H9 (cell line): ENCODE results near the gene DCAF6. TPM values are rescaled to one million over a fixed set of nuclear protein-coding genes. Genes with fewer than 3 reads are reported as not detected.

Source experiments
- DNase-seq: peaks from one replicate; pipeline ENCODE4 v3.0.0-alpha.2; 2017
- H2AFZ ChIP-seq: one replicate; pipeline ENCODE4 v1.6.1; 2013; ENCODE audit warnings: mild to moderate bottlenecking, low read length, control low read depth, moderate library complexity
- H2AK5ac ChIP-seq: 2 replicates; pipeline ENCODE4 v1.6.1; 2013; ENCODE audit warnings: low read length, control low read depth, mixed read lengths; ENCODE audit not compliant: insufficient read length
- H2BK120ac ChIP-seq: one replicate; pipeline ENCODE4 v1.6.1; 2013; ENCODE audit warnings: low read depth, mild to moderate bottlenecking, low read length, control low read depth, inconsistent platforms; ENCODE audit not compliant: poor library complexity, severe bottlenecking
- H2BK12ac ChIP-seq: 2 replicates; pipeline ENCODE4 v1.6.1; 2013; ENCODE audit warnings: low read length, control low read depth, mixed read lengths, low read depth; ENCODE audit not compliant: insufficient read length
- H2BK15ac ChIP-seq: 2 replicates; pipeline ENCODE4 v1.6.1; 2013; ENCODE audit warnings: low read depth, low read length, control low read depth
- H2BK20ac ChIP-seq: one replicate; pipeline ENCODE4 v1.6.1; 2013; ENCODE audit warnings: low read depth, mild to moderate bottlenecking, low read length, control low read depth, inconsistent platforms; ENCODE audit not compliant: poor library complexity, severe bottlenecking
- H2BK5ac ChIP-seq: 2 replicates; pipeline ENCODE4 v1.6.1; 2013; ENCODE audit warnings: low read length, control low read depth, mixed read lengths; ENCODE audit not compliant: insufficient read length
- H3K14ac ChIP-seq: 2 replicates; pipeline ENCODE4 v1.6.1; 2013; ENCODE audit warnings: low read length, control low read depth; ENCODE audit not compliant: insufficient read depth
- H3K18ac ChIP-seq: 2 replicates; pipeline ENCODE4 v1.6.1; 2013; ENCODE audit warnings: low read depth, mild to moderate bottlenecking, mixed read lengths, low read length, control low read depth; ENCODE audit not compliant: insufficient read length
- H3K23ac ChIP-seq: 2 replicates; pipeline ENCODE4 v1.6.1; 2013; ENCODE audit warnings: low read length, control low read depth, mixed read lengths, low read depth; ENCODE audit not compliant: insufficient read length
- H3K23me2 ChIP-seq: 2 replicates; pipeline ENCODE4 v1.6.1; 2013; ENCODE audit warnings: low read depth, mild to moderate bottlenecking, mixed read lengths, low read length, control low read depth; ENCODE audit not compliant: insufficient read length, poor library complexity, severe bottlenecking
- H3K27ac ChIP-seq: 2 replicates; pipeline ENCODE4 v1.5.1; 2013; ENCODE audit warnings: low read length, control low read depth, mixed read lengths, low read depth; ENCODE audit not compliant: insufficient read length
- H3K27me3 ChIP-seq: 2 replicates; pipeline ENCODE4 v1.6.1; 2013; ENCODE audit warnings: low read length, control low read depth, inconsistent platforms; ENCODE audit not compliant: insufficient read depth
- H3K4ac ChIP-seq: 2 replicates; pipeline ENCODE4 v1.6.1; 2013; ENCODE audit warnings: low read depth, mild to moderate bottlenecking, control low read depth, inconsistent platforms, low read length, moderate library complexity
- H3K4me1 ChIP-seq: 2 replicates; pipeline ENCODE4 v1.6.1; 2013; ENCODE audit warnings: low read length, control low read depth, inconsistent platforms; ENCODE audit not compliant: insufficient read depth
- H3K4me2 ChIP-seq: 2 replicates; pipeline ENCODE4 v1.6.1; 2013; ENCODE audit warnings: low read length, control low read depth, mixed read lengths; ENCODE audit not compliant: insufficient read length, insufficient read depth
- H3K56ac ChIP-seq: 2 replicates; pipeline ENCODE4 v1.6.1; 2013; ENCODE audit warnings: low read depth, mild to moderate bottlenecking, mixed read lengths, low read length, control low read depth; ENCODE audit not compliant: insufficient read length
- H3K79me1 ChIP-seq: 2 replicates; pipeline ENCODE4 v1.6.1; 2013; ENCODE audit warnings: low read depth, mild to moderate bottlenecking, moderate library complexity, low read length, control low read depth, inconsistent platforms; ENCODE audit not compliant: insufficient read depth, poor library complexity, severe bottlenecking
- H3K79me2 ChIP-seq: 2 replicates; pipeline ENCODE4 v1.6.1; 2013; ENCODE audit warnings: low read length, control low read depth, inconsistent platforms; ENCODE audit not compliant: insufficient read depth
- H3K9ac ChIP-seq: 2 replicates; pipeline ENCODE4 v1.6.1; 2013; ENCODE audit warnings: low read length, control low read depth, mixed read lengths; ENCODE audit not compliant: insufficient read length; ENCODE audit errors: extremely low read depth
- H3K9me3 ChIP-seq: one replicate; pipeline ENCODE4 v1.6.1; 2013; ENCODE audit warnings: low read depth, low read length, inconsistent platforms; ENCODE audit not compliant: control insufficient read depth
- H3T11ph ChIP-seq: one replicate; pipeline ENCODE4 v1.6.1; 2013; ENCODE audit warnings: mild to moderate bottlenecking, low read length, control low read depth, inconsistent platforms
- H4K20me1 ChIP-seq: one replicate; pipeline ENCODE4 v1.6.1; 2013; ENCODE audit not compliant: control insufficient read depth, insufficient read length, insufficient read depth
- H4K5ac ChIP-seq: 2 replicates; pipeline ENCODE4 v1.6.1; 2013; ENCODE audit warnings: low read depth, mild to moderate bottlenecking, mixed read lengths, low read length, control low read depth; ENCODE audit not compliant: insufficient read length
- H4K8ac ChIP-seq: replicated peaks from 2 replicates; pipeline ENCODE4 v1.6.1; 2013; ENCODE audit warnings: low read length, control low read depth, mixed read lengths, low read depth; ENCODE audit not compliant: insufficient read length
- H4K91ac ChIP-seq: 2 replicates; pipeline ENCODE4 v1.6.1; 2013; ENCODE audit warnings: low read depth, mild to moderate bottlenecking, moderate library complexity, mixed read lengths, low read length, control low read depth; ENCODE audit not compliant: insufficient read length
- H3K27ac Mint-ChIP-seq, 3 experiments: 2 replicates in 2 of 3; 3 replicates in 1 of 3; pipeline ENCODE4 v1.8.0; 2020 to 2021; ENCODE audit warnings: mixed read lengths in 3 of 3, mild to moderate bottlenecking in 1 of 3, moderate library complexity in 1 of 3
- H3K27me3 Mint-ChIP-seq: 2 replicates; pipeline ENCODE4 v1.8.0; 2021; ENCODE audit warnings: low read depth, mild to moderate bottlenecking, moderate library complexity, mixed read lengths
- H3K36me3 Mint-ChIP-seq, 3 experiments: 2 replicates in 2 of 3; 3 replicates in 1 of 3; pipeline ENCODE4 v1.8.0; 2020 to 2021; ENCODE audit warnings: low read depth in 3 of 3, mixed read lengths in 3 of 3; ENCODE audit not compliant: insufficient read depth in 1 of 3
- H3K4me1 Mint-ChIP-seq, 2 experiments: 2 replicates each; pipeline ENCODE4 v1.8.0; 2020; ENCODE audit warnings: mixed read lengths in 2 of 2
- H3K4me3 Mint-ChIP-seq, 2 experiments: 2 replicates in 1 of 2; 3 replicates in 1 of 2; pipeline ENCODE4 v1.8.0; 2020 to 2021; ENCODE audit warnings: mild to moderate bottlenecking in 2 of 2, mixed read lengths in 2 of 2, moderate library complexity in 1 of 2
- H3K9me3 Mint-ChIP-seq, 2 experiments: 2 replicates in 1 of 2; 3 replicates in 1 of 2; pipeline ENCODE4 v1.8.0; 2020; ENCODE audit warnings: mild to moderate bottlenecking in 2 of 2, mixed read lengths in 2 of 2, moderate library complexity in 1 of 2
- CTCF ChIP-seq: fragments of 200-600 bp; sonication (generic); conservative IDR thresholded peaks from 3 replicates; pipeline ENCODE4 v1.8.0; 2021; ENCODE audit warnings: antibody characterized with exemption, mild to moderate bottlenecking
- WGBS: extraction: QIAGEN DNeasy Blood & Tissue Kit; methylation state at CpG from one replicate; pipeline ENCODE4 v1.1.7; 2013; ENCODE audit warnings: missing lambda C conversion rate, low lambda C conversion rate, mixed read lengths; ENCODE audit not compliant: insufficient read length; ENCODE audit errors: extremely low coverage; 5-methylcytosine and 5-hydroxymethylcytosine counted together
- total RNA-seq: library from RNA; stranded (reverse); gene quantifications from 2 replicates; pipeline ENCODE4 v1.2.1, GENCODE V29; 2021

Gene DCAF6
- total RNA-seq, 1 experiment from 2014 or later: 16.0 TPM

GRCh38 chr1:168082008-168082876 lies 145.8 kb downstream of the DCAF6 start:
- no peak overlapping the region for H3K4ac ChIP-seq
- no peaks in the 10 kb centered on the region for H4K20me1 ChIP-seq
- peak; percentile 90 for DNase-seq
- no peaks in the 10 kb centered on the region for H3K9me3 Mint-ChIP-seq
- TF ChIP-seq CTCF: peak; percentile 88
- H3K56ac ChIP-seq: no peak overlapping the region
- no peak overlapping the region for H3K4me2 ChIP-seq
- H3K9ac ChIP-seq: no peak overlapping the region
- H3K4me1 Mint-ChIP-seq: peaks cover 5 to 6% of the 10 kb centered on the region in 2 experiments
- H4K8ac ChIP-seq: no peak overlapping the region
- no peak overlapping the region for H2AK5ac ChIP-seq
- WGBS: no CpG with 5 or more reads among the region's 8 CpGs
- no peaks in the 10 kb centered on the region for H3K27me3 ChIP-seq
- peaks cover 0 to 6% (median 3%) of the 10 kb centered on the region in 3 experiments; a peak in 5 of 7 replicates for H3K36me3 Mint-ChIP-seq
- no peak overlapping the region for H2BK5ac ChIP-seq
- no peaks in the 10 kb centered on the region for H3K79me1 ChIP-seq
- peak overlapping the region in 2 of 3 experiments; percentile 2 to 78; a peak in 2 of 7 replicates for H3K27ac Mint-ChIP-seq
- no peak overlapping the region for H2BK15ac ChIP-seq
- H2BK20ac ChIP-seq: no peak overlapping the region
- H3K9me3 ChIP-seq: no peaks in the 10 kb centered on the region
- no peak overlapping the region for H3T11ph ChIP-seq
- H3K23ac ChIP-seq: no peak overlapping the region
- peaks cover 2% of the 10 kb centered on the region; the same call in 1 of the 2 replicates for H3K4me1 ChIP-seq
- no peak overlapping the region for H3K27ac ChIP-seq
- H4K91ac ChIP-seq: no peak overlapping the region
- no peak overlapping the region for H4K5ac ChIP-seq
- no peak overlapping the region for H3K4me3 Mint-ChIP-seq
- no peaks in the 10 kb centered on the region for H3K27me3 Mint-ChIP-seq
- no peak overlapping the region for H3K14ac ChIP-seq
- no peak overlapping the region for H2BK12ac ChIP-seq
- H2AFZ ChIP-seq: no peak overlapping the region
- H3K23me2 ChIP-seq: no peaks in the 10 kb centered on the region
- no peak overlapping the region for H2BK120ac ChIP-seq
- H3K79me2 ChIP-seq: no peaks in the 10 kb centered on the region
- H3K18ac ChIP-seq: no peak overlapping the region
